Lower leg skin (tissue), 3 donors: ENCODE measurements around the gene HEATR5A.

ENCODE experiments used
- CTCF ChIP-seq, 3 donors: fragments of 450-650 bp; IDR thresholded peaks; one replicate each; pipeline ENCODE4 v1.5.1; 2016; ENCODE audit warnings: antibody characterized with exemption in 3 of 3, mild to moderate bottlenecking in 3 of 3, moderate library complexity in 2 of 3
- POLR2A ChIP-seq, 2 donors: fragments of 450-650 bp; IDR thresholded peaks; one replicate each; pipeline ENCODE4 v1.6.1; 2016 to 2017; ENCODE audit warnings: antibody characterized with exemption in 2 of 2, mild to moderate bottlenecking in 1 of 2, moderate library complexity in 1 of 2

GRCh38 chr14:31442284-31442683 is 21.9 kb upstream of the HEATR5A start:
- TF ChIP-seq POLR2A (IDR thresholded peaks at IDR 0.05) (no peak), CTCF (IDR thresholded peaks at IDR 0.05) (no peak)
